GM12865 (cell line): ENCODE results near the gene ACTN2.

Experiments
- DNase-seq: peaks from one replicate; pipeline ENCODE4 v3.0.0; 2010; ENCODE audit warnings: low read depth
- H3K4me3 ChIP-seq: 2 replicates; pipeline ENCODE4 v1.5.1; 2011; ENCODE audit warnings: mild to moderate bottlenecking, low read depth, low read length, control low read depth
- TF ChIP-seq, protein P1 (sequence below): IDR thresholded peaks from 2 replicates; pipeline ENCODE4 v1.5.1; 2011; ENCODE audit warnings: low read length, control low read depth, low read depth, inconsistent platforms; ENCODE audit not compliant: insufficient read depth; ENCODE audit errors: missing control alignments

Gene ACTN2

DNA sequence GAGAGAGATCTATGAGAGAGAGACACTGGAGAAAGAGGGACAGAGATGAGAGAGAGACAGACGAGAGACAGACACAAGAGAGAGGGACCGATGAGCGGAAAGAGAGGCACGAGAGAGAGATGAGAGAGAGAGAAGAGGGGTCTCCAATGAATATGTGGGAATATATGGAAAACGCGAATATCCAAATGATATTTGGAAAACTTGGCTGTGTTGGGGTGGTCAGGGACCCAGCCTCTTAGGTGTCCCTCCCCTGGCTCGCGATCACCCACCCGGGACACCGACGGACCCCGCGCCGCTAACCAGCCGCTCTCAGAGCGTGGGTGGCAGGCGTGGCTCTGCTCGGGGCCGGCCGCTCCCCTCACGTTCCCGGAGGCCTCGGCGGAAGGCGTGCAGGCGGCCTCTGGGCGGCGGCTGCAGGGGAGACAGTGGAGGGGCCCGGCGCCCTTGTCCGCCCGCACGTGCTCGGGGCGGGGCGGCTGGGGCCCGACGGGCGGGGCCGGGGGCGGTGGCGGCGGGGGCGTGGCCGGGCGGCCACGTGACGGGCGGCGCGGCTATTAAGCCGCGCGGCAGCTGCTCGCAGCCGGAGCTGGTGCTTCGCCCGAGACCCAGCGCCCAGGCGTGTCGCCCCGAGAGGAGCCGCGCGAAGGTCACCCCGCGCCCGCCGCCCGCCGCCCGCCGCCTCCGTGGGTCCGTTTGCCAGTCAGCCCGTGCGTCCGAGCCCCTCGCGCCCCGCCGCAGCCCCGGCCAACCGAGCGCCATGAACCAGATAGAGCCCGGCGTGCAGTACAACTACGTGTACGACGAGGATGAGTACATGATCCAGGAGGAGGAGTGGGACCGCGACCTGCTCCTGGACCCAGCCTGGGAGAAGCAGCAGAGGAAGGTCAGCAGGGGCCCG is at the start of gene ACTN2:
ACTN2 (plus strand) TSS at position 583 of the 898 bp plus-strand sequence; CDS start at position 758, 175 bp downstream.
- no peak for DNase-seq
- TF ChIP-seq, protein P1, sequence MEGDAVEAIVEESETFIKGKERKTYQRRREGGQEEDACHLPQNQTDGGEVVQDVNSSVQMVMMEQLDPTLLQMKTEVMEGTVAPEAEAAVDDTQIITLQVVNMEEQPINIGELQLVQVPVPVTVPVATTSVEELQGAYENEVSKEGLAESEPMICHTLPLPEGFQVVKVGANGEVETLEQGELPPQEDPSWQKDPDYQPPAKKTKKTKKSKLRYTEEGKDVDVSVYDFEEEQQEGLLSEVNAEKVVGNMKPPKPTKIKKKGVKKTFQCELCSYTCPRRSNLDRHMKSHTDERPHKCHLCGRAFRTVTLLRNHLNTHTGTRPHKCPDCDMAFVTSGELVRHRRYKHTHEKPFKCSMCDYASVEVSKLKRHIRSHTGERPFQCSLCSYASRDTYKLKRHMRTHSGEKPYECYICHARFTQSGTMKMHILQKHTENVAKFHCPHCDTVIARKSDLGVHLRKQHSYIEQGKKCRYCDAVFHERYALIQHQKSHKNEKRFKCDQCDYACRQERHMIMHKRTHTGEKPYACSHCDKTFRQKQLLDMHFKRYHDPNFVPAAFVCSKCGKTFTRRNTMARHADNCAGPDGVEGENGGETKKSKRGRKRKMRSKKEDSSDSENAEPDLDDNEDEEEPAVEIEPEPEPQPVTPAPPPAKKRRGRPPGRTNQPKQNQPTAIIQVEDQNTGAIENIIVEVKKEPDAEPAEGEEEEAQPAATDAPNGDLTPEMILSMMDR: no peak
- H3K4me3 ChIP-seq: no peak within 1 kb of the TSS

DNA sequence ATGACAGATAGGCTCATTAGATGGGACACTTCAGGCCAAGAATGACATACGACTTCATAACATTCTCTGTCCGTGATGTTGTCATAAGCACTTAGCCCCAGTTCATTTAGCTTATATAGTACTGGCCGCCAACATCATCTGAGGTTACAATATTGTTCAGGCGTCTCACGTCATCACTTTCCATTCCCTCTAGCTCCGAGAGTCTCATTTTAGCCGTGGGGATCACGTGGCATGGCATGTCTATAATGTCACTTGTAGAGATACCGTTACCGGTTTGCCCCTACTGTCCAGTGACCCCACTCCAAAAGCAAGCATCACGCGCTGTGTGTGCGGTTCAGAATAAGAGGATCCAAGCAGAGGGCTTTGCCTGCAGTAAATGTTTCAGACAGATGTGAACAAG is 47.4 kb upstream of the ACTN2 start:
- TF ChIP-seq, protein P1: no peak
- H3K4me3 ChIP-seq: no peak overlapping the region
- no peak for DNase-seq

GRCh38 chr1:236639686-236640085 is 46.6 kb upstream of the ACTN2 start:
- H3K4me3 ChIP-seq: no peak overlapping the region
- TF ChIP-seq, protein P1: no peak
- DNase-seq: no peak

DNA sequence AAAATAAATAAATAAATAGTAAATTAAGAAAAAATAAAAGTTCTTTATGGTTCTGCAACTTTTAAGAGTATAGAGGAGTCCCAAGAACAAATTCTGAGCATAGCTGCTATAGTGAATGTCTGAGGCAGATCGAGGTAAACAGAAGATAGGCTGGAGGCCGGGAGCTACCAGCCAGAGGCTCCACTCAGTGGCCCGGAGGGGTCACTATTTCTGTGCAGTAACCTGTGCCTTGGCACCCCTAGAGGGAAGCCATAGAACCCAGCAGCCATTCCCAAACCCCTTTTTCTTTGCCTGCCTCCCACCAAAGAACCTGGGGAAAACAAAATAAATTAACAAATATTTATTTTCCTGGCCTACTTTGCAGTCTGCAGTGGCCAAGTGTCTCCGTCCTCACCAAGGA is 43.5 kb upstream of the ACTN2 start:
- TF ChIP-seq, protein P1: no peak
- no peak overlapping the region for H3K4me3 ChIP-seq
- DNase-seq: no peak

DNA sequence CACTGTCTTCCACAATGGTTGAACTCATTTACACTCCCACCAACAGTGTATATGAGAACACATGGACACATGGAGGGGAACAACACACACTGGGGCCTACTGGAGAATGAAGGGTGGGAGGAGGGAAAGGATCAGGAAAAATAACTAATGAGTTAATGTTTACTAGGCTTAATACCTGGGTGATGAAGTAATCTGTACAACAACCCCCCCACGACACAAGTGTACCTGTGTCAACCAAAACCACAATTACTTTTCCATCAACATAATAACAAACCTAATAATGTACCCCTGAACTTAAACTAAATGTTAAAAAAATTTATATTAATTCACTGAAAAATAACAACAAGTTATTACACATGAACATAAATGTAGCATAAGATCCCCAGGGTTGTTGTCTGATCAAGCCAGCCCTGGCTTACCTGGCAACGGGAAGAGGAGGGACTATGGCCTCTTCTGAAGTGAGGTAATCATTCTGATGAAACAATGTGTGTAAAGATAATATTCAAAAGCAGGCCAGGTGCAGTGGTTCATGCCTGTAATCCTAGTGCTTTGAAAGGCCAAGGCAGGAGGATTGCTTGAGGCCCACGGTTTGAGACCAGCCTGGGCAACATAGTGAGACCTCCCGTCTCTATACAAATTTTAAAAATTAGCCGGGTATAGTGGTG is 41.2 kb upstream of the ACTN2 start:
- DNase-seq: no peak
- no peak overlapping the region for H3K4me3 ChIP-seq
- TF ChIP-seq, protein P1: no peak

DNA sequence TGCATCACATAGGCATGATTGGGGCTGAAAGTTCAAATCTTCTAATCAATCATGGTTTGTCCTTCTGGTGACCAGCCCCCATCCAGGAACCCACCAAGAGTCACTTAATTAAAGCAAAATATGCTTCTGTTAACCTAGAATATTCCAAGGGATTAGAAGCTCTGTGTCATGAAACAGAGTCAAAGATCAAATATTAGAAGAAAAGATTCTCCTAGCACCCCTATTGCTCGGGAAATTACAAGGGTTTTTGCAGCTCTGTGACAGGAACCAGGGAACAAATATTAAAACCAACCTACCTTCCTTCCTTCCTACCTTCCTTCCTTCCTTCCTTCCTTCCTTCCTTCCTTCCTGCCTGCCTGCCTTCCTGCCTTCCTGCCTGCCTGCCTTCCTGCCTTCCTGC is 31.8 kb upstream of the ACTN2 start:
- no peak for DNase-seq
- no peak overlapping the region for H3K4me3 ChIP-seq
- TF ChIP-seq, protein P1: no peak

DNA sequence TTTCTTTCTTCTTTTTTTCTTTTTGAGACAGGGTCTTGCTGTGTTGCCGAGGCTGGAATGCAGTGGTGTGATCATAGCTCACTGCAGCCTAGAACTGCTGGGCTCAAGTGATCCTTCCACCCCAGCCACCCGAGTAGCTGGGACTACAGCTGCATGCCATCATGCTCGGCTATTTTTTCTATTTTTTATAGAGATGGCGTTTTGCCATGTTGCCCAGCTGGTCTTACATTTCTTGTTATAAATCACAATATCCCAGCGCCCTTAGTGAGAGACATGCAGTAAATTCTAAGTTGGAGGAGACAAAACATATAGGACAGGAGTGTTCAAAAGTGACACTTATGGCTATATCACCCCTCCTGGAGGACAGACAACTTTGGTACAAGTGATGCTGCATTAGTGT is 31.3 kb upstream of the ACTN2 start:
- no peak overlapping the region for H3K4me3 ChIP-seq
- DNase-seq: no peak
- TF ChIP-seq, protein P1: no peak
